ENCODE measurements around the gene KRT13.

DNA sequence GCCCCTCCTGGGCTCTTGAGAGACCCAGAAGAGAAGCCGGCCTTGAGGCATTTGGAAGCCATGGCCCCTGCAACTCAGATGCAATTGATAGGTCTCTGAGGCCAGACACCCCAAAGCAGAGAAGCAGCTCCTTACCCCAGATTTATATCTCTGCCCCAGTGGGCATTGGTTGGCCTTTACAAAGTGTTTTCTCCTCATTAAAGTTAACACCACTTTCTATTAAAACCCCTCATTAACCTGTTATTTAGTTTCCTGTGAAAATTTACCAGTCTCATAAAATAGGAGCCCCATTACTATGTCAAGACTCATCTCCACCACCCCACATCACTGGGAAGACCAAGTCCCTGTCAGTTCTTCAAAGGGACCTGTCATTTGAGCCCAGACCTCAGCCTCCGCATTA lies 24.4 kb downstream of the KRT13 start, which contains the start of gene KRT35:
- TF ChIP-seq POLR2A (IDR thresholded peaks at IDR 0.05; ENCODE audit: low read depth, low read length) (no peak), TAF1 (IDR thresholded peaks at IDR 0.05; ENCODE audit: borderline replicate concordance, low read depth, low read length) (no peak)

Measured in GM12892 (cell line).